NB4 (cell line): ENCODE data around the gene PODXL.
A peak's percentile ranks its signal among the peaks of the same experiment; 100 is the strongest.

Source experiments
- DNase-seq: peaks from one replicate; pipeline ENCODE4 v3.0.0; 2010; ENCODE audit warnings: low read depth
- H3K4me3 ChIP-seq: one replicate; pipeline ENCODE4 v1.5.1; 2011; ENCODE audit warnings: mild to moderate bottlenecking, low read depth, low read length, moderate library complexity
- CTCF ChIP-seq: IDR thresholded peaks from one replicate; pipeline ENCODE4 v1.5.1; 2012; ENCODE audit warnings: low read depth, low read length
- MYC ChIP-seq: IDR thresholded peaks from 2 replicates; pipeline ENCODE4 v1.6.1; 2011; ENCODE audit warnings: low read depth, low read length
- POLR2A ChIP-seq: IDR thresholded peaks from 2 replicates; pipeline ENCODE4 v1.6.1; 2011; ENCODE audit warnings: mild to moderate bottlenecking; ENCODE audit not compliant: insufficient read length; ENCODE audit errors: extremely low read depth
- TF ChIP-seq, protein P1 (sequence below): IDR thresholded peaks from 2 replicates; pipeline ENCODE4 v1.6.1; 2011; ENCODE audit warnings: low read depth, low read length

PODXL gene

DNA sequence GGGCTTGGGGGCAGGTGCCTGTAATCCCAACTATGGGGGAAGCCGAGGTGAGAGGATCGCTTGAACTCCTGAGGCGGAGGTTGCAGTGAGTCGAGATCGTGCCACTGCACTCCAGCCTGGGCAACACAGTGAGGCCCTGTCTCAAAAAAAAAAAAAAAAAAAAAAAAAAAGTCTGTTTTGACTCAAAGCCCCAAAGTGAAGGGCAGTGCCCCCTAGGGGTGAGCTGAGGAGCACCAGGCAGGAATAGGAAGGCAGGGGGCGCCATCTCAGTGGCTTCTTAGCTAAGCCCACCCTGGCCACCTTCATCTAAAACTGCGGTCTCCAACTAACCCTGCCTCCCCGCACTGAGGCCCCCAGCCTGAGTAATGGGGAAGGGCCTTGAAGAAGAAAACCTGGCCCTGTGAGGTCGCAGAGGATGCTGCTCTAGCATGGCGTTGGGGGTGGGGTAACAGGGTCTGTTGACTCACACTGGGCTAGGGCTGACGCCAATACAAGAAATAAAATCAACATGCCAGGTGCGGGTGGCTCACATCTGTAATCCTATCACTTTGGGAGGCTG is 9.8 kb downstream of the PODXL start:
- peak; percentile 98 for TF ChIP-seq CTCF
- TF ChIP-seq, protein P1, sequence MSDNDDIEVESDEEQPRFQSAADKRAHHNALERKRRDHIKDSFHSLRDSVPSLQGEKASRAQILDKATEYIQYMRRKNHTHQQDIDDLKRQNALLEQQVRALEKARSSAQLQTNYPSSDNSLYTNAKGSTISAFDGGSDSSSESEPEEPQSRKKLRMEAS = no peak
- peak; percentile 69 for DNase-seq
- H3K4me3 ChIP-seq = no peak overlapping the region

- no peak for DNase-seq
- H3K4me3 ChIP-seq = no peak overlapping the region
- TF ChIP-seq, protein P1 = no peak
- TF ChIP-seq POLR2A (no peak), MYC (no peak), CTCF (no peak)
Observed at GRCh38 chr7:131546126-131546525, 10.3 kb downstream of the PODXL start.

- peak; percentile 44 for TF ChIP-seq CTCF
- TF ChIP-seq POLR2A = no peak
- no peak for TF ChIP-seq MYC
- TF ChIP-seq, protein P1 = peak; percentile 48; the same call in 1 of the 2 replicates
- H3K4me3 ChIP-seq = no peak overlapping the region
- peak; percentile 78 for DNase-seq
Observed at GRCh38 chr7:131544449-131545301, 11.8 kb downstream of the PODXL start.

DNA sequence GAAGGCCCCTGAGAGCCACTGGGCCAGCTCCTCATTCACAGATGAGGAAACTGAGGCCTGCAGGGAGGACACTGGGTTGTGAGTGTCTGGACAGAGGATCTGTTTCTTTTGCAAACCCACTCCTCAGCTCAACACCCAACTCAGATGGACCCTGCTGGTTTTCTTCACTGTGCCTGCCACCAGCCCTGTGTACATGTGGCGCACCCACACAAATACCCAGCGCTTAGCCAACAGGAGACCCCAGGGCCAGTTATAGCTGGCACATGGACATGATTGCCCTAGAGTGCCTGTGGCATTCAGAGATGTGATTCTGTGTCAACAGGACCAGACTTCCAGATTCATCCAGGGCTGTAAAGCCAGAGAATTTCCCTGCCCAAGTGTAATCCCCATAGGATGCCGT is 12.4 kb downstream of the PODXL start:
- no peak for DNase-seq
- H3K4me3 ChIP-seq = no peak overlapping the region
- TF ChIP-seq CTCF = no peak
- TF ChIP-seq, protein P1 = no peak
- no peak for TF ChIP-seq MYC
- no peak for TF ChIP-seq POLR2A

DNA sequence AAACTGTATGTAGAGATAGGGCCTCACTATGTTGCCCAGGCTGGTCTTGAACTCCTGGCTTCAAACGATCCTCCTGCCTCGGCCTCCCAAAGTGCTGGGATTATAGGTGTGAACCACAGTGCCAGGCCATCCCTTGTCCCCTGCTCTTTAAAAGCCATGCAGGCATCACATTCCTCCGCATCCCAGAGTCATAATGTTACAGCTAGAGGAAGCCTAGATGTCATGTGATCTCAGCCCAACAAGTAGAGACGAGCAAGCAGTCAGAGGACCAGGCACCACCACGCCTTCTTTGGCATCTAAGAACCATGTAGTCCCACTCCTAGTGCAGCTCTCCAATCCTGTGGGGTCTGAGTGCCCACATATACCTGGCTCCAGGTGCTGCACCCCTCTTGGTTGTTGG is 13.1 kb downstream of the PODXL start:
- DNase-seq = no peak

More for the DNA sequence above, 13.1 kb downstream of the PODXL start:
- no peak for TF ChIP-seq MYC
- TF ChIP-seq CTCF = no peak
- TF ChIP-seq, protein P1 = no peak
- TF ChIP-seq POLR2A = no peak
- H3K4me3 ChIP-seq = no peak overlapping the region
